Stromal cell of bone marrow (primary cell): ENCODE measurements around the gene INHBB.
"Not testable (repeated sequence)": the region's sequence is repeated elsewhere in the genome, so short reads cannot be mapped to it uniquely, and the experiment has no call there.

Experiments
- DNase-seq: peaks from one replicate; pipeline ENCODE4 v3.0.0-alpha.2; 2012; ENCODE audit warnings: low read depth

The INHBB gene

DNA sequence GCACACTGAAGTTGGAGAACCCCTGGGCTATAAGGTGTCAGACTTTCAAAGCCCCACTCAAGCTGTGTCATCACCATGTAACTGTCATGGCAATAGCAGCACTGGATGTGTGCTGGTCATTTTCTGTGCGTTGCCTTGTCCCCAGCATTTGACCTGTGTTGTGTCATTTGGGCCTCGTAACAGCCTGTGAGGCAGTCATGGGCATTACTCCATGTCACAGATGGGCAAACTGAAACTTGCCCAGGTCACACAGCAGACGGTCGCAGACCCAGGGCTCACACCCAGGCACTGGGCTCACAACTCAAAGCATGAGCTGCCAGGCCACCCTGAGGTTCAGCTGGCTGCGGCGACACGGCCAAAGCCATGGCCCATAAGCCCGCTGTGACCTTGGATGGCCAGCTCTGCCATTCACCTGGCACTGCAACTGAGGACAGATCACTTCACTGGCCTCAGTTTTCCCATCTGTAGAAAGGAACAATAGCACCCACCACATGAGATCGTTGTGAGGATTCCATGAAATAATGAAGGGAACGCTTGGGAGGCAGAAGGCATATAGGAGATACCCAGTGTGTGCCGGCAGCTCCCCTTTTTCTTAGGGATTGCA, 36.7 kb downstream of the INHBB start:
- DNase-seq, result no peak

DNA sequence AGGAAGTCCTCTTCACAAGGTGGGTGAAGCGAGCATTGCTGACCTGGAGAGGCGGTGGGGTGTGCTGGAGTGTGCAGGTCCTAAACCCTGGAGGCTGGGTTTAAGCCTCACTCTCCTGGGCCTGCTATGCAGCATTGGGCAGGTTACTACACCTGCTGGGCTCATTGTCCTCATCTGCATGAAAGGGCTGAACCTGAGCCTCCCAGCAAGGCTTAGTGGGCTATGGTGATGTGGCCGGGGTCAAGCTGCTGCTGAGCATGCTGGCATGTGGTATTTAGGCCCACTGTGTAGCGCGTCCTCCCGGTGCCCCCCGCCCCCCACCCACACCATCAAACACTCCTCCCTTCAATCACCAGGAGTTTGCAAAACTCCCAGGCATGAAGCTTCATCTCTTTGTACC, 37.3 kb downstream of the INHBB start:
- no peak for DNase-seq

DNA sequence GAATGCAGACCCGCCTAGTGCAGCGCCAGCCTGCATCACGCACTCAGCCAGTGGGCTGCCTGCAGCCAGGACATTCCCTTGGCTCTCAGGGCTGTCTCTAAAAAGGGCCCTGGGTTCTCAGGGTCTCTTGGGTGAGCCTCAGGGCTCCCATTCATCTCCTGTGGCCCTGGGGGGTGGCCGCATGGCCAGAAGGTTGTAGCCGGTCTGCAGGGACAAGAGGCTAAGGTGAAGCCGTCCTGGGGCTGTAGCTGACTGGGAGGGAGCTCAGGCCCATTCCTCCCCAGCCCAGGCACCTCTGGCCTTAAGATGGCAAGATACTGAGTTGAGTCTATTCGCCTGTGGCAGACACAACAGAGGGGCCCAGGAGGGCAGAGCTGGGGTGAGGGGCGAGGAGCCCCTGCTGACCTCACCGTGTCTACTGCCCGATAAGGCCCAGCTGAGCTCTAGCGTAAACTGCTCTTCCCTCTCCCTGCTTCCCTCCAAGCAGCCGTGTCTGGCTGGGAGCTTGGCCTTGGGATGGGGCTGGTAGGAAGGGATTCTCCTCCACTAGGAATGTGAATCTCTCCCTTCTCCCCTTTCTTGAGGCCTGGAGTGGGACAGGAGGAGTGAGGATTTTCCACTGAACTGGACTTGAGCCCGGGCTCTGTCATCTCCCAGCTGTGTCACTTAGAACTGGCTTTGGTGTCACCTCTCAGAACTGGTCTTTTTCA, 37.9 kb downstream of the INHBB start:
- no peak for DNase-seq

DNA sequence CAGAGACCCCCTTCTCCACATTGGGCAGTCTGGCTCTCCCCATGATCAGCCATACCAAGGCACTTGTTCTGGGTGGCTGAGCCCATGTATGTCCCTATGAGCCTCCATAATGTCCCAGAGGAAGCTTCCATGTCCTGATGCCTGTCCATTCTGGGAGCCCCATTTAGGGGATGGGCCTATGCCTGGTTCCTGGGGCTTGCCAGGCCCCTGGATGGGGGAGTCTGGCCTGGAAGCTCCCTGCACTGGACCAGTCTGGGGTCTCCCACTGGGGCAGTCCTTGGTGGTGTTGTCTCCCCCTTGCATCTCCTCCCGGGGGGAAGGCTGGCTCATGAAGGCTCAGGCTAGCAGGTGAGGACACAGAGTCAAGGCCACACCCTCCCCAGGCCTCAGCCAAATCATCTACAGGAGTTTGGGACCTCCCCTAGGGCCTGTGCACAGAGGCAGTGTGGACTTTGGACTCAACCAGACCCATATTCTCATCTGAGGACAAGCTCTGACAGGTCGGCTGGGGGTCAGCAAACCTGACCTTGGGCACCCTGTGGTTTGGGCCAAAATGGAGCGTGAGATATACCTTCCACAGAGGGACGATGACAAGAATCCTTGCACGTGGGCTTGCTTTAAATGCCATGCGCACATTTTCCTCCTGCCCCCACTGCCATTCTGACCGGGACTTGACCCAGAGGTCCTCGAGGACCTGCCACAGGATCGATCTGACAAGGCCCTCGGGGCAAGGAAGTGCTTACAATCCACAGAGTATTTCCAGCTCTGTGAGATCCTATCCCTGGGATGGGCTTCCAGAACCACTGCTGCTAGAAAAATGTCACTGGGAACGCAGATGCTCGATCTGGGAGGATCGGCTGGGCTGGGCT, 38.8 kb downstream of the INHBB start:
- no peak for DNase-seq

DNA sequence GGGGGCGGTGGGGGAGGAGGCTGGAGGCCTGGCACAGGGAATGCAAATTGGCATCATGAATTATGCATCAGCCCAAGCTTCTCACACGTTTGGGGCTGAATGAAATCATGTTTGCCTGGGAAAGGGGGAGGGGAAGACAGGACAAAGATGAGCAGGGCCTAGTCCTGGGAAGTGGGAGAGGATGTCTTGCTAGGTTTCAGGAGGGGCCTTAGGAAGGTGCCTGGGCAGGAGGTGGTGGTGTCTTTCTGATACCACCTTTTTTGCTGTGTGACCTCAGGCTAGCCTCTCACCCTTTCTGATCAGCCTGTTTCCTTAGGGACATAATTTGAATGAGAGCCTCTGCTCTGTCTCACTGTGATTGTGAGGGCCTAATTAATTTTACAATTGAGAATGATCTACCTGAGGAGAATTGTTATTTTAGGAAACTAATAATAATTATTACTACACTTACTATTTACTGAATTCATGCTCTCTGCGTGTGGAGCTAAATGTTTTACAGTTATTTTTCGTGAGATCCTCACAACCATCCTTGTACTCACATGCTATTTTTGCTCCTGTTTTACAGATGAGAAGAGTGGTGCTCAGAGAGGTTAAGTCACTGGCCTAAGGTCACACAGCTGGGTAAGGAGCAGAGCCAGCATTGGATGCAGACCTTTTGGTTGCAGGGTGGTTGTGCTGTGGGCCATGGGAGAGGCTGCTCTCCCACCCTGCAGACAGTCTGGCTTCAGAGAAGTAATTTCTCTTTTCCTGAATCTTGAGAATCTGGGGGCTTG, 39.6 kb downstream of the INHBB start:
- DNase-seq, result no peak

DNA sequence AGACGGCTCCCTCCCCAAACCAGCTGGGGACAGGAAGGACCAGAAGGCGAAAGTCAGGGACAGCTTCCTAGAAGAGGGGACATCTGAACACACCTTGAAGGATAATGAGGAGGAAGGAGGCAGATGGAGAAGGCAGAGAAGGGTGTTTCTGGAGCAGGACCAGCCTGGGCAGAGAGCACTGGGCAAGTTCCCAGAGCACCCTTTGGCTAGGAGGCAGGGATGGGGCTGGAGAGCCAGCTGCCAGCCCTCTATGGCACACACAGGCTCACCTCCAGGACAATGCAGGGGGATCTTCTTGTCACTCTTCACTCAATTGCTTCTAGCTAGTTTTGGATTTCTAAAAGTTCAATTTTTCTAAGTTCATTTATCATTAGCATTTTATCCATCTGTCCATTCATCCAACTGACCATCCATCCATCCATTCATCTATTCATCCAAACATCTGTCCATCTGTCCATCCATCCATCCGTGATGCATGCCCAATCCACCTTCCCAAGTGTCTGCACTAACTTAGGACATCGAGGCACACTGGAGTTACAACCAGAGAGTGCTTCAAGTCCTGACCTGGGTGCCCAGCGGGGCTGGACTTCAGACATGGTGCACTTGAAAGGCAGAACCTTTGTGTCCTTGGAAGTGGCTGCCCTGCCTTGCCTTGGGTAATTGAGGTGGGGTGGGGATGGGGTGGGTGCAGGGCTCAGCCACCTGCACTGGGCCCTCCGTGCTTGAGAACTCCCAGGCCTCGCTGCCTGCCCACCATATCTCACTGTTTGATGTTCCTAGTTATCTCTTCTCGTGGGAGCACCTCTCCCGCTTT, 42.5 kb downstream of the INHBB start:
- no peak for DNase-seq

DNA sequence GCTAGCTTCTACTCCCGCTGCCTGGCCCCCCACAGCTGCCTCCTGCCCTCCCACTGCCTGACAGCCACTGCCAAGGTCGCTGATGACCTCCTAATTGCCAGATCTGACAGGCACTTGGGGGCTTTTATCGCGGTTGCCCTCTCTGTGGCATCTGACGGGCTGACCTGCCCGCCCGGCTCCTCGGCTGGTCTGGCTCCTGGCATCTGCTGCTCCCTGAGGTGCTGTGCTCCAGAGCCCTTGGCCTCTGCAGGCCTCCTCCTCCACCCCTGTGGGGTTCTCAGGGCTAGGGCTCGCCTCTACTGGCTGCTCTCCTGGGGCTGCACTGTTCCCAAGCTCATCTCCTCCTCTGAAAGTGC, 43.1 kb downstream of the INHBB start:
- no peak for DNase-seq

DNA sequence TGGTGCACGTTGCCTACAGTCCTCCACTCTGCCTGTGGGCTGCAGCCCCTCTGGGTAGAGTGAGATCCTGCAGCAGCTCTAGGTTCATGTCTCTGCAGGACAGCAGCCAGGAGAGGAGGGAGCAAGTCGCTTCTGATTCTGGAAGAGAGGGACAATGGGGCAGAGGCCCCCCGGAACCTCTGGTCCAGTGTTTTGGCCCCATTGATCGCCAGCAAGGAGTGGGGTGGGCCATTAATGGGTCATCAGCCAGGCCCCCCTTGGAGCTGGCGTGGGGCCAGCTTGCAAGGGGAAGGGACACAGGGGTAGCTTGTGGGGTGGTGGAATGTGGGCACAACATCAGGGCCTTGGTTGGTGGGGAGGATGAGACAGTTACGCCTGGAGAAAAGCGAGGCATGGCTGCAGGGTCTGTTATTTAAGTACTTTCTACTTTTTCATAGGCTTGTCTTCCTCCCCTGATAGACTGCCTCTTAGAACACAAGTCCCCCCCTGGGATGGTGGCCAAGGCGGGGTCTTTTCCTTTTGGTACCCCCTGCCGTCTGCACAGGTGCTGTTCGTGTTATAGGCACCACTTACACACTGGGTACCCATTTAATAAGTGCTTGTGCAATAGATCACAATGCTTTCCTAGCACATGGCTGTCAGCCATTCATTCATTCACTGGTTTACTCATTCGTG, 44.6 kb downstream of the INHBB start:
- no peak for DNase-seq

DNA sequence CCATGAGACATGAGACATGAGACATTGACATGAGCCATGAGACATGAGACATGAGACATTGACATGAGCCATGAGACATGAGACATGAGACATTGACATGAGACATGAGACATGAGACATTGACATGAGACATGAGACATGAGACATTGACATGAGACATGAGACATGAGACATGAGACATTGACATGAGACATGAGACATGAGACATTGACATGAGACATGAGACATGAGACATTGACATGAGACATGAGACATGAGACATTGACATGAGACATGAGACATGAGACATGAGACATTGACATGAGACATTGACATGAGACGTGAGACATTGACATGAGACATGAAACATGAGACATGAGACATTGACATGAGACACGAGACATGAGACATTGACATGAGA, 45.4 kb downstream of the INHBB start:
- DNase-seq, result not testable (repeated sequence)

DNA sequence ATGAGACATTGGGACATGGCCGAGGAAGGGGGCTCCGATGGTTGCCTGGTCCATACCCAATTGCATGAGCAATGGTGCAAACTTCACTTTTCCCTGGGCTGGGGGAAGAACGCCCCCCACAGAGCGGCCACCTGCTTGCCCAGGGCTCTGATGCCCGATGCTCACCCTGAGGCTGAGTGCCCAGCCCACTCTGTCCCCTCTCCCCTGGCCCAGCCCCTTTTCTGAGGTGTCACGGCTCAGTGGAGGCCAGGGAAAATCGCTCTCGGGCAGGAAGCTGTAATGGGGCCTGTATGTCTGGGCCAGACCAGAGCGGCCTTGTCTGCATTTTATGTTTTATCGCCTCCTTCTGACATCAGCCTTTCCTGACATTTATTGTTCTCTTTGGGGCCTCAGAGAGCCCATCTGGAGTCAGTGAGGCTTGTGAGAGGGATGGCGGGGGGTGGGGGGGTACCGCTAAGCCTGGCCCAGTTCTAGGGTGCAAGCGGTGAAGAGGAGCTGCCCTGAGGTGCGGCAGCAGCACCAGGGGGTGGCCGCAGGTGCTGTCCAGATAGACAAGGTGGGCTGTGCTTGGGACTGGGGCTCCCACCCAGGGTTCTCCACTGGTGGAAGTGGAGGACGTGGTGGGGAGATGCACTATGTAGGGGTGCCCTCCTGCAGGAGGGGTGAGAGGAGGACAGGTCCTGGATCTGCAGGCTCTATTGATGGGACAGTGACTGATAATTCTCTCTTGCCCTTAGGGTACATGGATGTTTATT, 46.2 kb downstream of the INHBB start:
- no peak for DNase-seq

DNA sequence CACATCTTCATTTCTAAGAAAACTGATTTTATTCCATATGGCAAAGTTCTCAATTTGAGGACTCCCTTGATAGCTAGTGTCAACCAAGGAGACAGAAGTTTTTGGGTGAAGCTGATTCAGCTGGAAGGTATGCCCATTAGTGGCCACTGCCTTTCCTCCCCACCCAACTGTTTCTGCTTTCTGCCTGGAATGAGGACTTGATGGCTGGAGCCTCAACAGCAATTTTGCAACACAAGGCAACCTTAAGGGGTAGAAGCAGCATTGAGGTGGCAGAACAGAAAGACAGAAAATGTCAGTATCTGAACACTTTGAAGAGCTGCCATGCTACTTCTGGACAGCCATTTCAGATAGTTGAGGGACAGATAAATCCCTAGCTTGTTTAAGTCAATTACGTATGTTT, 47.0 kb downstream of the INHBB start:
- no peak for DNase-seq

DNA sequence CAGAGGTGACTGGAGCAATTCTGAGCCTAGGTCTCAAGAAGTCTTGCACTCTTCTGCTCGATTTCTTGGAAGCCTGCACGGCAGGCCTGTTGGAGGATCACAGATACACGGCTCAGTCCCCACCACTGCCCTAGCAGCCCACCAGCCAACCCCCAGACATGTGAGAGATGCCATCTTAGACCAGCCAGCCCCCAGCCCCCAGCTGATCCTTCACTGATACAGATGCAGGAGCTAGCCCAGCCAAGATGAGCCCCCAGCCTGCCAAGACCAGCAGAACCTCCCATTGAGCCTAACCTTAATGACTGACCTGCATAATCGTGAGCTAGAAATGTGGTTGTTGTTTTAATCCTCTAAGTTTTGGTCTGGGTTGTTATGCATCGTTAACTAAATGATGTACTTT, 47.5 kb downstream of the INHBB start:
- no peak for DNase-seq

DNA sequence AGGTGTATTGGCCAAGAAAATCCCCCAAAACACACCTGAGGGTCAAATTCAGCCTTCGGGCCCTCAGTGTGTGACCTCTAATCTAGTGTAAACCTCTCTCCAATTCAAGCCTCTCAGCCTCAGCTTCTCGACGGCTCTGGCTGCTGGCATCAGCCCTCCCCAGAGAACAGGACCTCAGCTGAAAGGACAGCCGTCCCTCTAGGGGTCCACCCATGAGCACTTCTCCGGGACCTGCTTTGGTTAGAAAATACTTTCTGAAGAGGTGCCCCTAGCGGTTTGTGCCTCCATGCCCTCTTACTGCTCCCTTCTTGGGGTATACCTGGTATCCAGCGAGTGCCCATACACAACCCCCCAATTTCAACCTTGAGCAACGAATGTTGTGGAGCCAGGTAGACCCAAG, 48.8 kb downstream of the INHBB start:
- DNase-seq, result no peak

DNA sequence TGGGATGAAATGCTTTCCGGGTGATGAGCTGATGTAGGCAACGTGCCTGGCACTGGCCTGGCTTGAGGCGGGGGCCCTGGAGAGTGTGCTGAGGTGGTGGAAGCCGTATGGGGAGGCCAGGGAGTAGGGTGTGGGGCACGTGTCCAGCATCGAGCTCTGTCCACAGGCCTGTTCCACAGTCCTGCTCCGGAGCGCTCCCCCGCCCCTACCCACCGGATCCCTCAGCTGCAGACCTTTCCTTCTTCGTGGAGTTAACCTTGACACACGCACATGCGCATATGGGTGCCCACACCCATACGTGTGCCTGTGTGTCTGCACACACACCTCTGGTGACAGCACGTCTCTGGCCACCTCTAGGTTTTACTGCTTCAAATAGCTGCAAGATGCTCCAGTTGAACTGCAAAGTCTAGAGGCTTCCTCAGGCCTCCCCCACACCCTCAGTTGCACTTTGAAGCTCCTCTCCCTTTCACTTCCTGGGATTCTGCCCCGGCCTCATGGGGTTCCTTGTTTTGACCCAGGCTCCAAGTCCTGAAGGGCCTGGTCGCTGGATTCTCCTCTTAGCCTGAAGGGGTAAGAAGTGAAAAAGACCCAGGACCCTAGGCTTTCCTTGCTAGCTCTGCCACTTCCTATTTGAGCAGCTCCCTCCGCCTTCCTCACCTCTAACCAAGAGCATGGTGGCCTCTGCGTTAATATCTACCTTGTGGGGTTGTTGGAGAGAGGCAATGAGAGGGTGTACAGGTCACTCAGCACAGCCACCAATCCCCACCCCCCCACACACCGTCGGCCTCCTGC, 49.5 kb downstream of the INHBB start:
- no peak for DNase-seq

DNA sequence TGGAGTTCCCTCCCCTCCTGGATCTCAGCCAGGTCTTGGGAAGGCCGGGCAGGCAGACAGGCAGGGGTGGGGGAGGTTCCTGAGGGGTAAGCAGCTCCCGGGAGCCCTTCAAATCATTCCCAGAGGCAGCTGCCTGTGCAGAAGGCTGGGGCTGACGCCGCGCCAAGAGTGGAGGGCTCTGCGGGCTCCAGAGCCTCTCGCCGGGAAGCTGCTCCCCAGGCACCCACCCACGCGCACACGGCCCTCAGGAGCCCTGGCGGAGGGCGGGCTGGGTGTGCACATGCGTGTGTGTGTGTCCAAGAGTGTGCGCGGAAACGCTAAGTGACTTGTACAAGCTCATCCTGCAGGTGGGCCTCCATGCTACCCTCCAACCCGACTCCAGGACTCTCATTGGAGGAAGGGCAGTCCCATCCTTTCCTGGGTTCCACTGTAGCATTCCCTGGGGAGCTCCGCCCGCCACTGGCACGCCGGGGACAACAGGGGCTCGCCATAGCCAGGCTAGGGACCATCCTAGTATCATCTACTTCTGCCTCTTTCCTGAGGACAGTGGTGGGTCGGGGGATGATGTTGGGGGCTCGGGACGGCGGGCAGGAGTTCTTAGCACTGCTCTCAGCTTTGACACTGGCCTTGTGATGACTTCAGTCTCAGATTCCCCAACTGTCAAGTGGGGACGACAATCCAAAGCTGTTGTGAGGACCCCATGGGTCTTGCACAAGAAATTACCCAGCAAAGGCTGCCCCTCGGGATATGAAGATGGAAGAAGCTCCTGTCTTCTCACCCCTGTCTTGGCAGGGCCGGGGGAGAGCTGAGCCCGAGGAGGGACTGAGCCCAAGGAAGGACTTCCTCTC, 50.3 kb downstream of the INHBB start:
- DNase-seq, result no peak

DNA sequence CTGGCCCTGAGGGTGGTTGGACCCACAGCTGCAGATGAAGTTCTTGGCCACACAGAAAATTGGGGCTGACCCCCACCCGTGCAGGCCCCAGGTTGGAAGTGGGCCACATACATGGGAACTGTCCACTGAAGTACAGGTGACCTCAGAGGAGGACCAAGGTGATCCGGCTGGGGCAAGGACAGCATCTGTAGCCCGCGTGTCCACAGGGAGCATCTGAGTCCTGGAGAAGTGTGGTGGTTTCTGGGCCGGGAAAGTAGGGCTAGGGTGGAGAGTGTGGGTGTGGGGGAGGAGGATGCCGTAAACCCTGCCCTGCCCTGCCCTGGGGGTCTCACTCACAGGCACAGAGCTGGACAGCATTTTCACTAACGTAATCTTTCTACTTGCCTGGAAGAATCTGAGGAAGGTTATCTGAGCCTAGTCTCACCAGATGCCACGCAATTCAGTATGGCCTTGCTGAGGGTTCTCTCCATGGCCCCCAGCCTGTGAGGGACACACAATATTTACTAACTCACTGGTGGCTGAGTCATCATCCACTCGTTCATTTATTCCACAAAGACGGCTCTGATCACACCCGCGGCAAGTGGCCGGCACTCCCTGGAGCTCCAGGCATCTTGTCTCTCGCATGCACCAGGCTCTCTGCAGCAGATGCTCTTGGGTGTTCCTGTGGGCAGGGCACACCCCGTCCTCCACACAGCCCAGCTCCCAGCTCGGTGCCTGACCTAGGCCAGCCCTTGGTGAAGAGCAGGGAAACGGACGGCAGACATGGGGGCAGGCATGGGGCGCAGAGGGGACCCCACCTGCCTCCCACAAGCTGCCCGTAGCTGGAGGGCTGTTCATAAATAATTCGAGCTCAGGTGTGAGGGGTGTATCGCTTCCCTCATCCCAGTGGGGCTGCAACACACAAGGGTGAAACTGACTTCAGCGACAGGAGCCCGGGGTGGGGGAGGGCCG, 51.2 kb downstream of the INHBB start:
- no peak for DNase-seq
